Endothelial cell of umbilical vein (primary cell): ENCODE measurements around the gene DDX24. TPM values are rescaled to one million over a fixed set of nuclear protein-coding genes. Genes with fewer than 3 reads are reported as not detected.

Experiments used
- BruUV-seq: library from RNA; stranded (reverse); fragments of 400-500 nt; replicated peaks from 2 replicates; lab custom pipeline; 2021; lab: Mats Ljungman, UMichigan
- CTCF ChIA-PET: fragments of 300-600, 350-600 bp; sonication (Branson Sonifier 250); formaldehyde crosslinking; loops from one replicate; lab custom pipeline; 2021; ENCODE audit warnings: antibody characterized with exemption, inconsistent platforms; lab: Charles Lee
- POLR2A ChIA-PET: fragments of 300-600, 350-600 bp; sonication (Branson Sonifier 250); formaldehyde crosslinking; loops from one replicate; lab custom pipeline; 2021; ENCODE audit warnings: antibody characterized with exemption, inconsistent platforms; lab: Charles Lee
- DNase-seq: peaks from one replicate; pipeline ENCODE4 v3.0.0-alpha.2; 2011; ENCODE audit warnings: low read depth, low spot score
- FAIRE-seq: peaks from 2 replicates; lab custom pipeline; 2011; peaks lifted over from hg19 to GRCh38; lab: Jason Lieb, UNC
- H2AFZ ChIP-seq: 2 replicates; pipeline ENCODE4 v1.6.0; 2012; ENCODE audit warnings: low read depth, low read length, control low read depth, inconsistent platforms
- H3K27ac ChIP-seq: 2 replicates; pipeline ENCODE4 v1.5.1; 2011; ENCODE audit warnings: low read depth, mild to moderate bottlenecking, control low read depth, low read length, moderate library complexity; ENCODE audit not compliant: insufficient read depth
- H3K27me3 ChIP-seq, 2 experiments: 2 replicates each; pipeline versions ENCODE4 v1.6.0 to v1.6.1; 2011; ENCODE audit warnings: low read length in 2 of 2, mixed read lengths in 1 of 2; ENCODE audit not compliant: control insufficient read depth in 2 of 2, insufficient read depth in 2 of 2
- H3K36me3 ChIP-seq, 2 experiments: 2 replicates in 1 of 2; 3 replicates in 1 of 2; pipeline ENCODE4 v1.5.1; 2011; ENCODE audit warnings: low read length in 2 of 2, mild to moderate bottlenecking in 1 of 2, moderate library complexity in 1 of 2; ENCODE audit not compliant: control insufficient read depth in 2 of 2, insufficient read depth in 2 of 2; ENCODE audit errors: extremely low read depth in 1 of 2
- H3K4me1 ChIP-seq: 3 replicates; pipeline ENCODE4 v1.5.1; 2011; ENCODE audit warnings: mild to moderate bottlenecking, low read length; ENCODE audit not compliant: control insufficient read depth, insufficient read depth; ENCODE audit errors: extremely low read depth
- H3K4me2 ChIP-seq: 2 replicates; pipeline ENCODE4 v1.6.1; 2011; ENCODE audit warnings: low read length, control low read depth, mixed read lengths; ENCODE audit not compliant: insufficient read depth
- H3K4me3 ChIP-seq, 3 experiments: fragments of 200-600 bp in 1 of 3; sonication (generic), shearing (Covaris generic) in 1 of 3; replicated peaks in 1 of 3; 2 replicates each; pipeline ENCODE4 v1.5.1; 2011 to 2016; ENCODE audit warnings: control low read depth in 3 of 3, low read length in 3 of 3, mild to moderate bottlenecking in 2 of 3, inconsistent platforms in 1 of 3, low read depth in 1 of 3, moderate library complexity in 1 of 3; ENCODE audit not compliant: insufficient read depth in 1 of 3
- H3K79me2 ChIP-seq: 2 replicates; pipeline ENCODE4 v1.6.0; 2012; ENCODE audit warnings: low read length, inconsistent platforms; ENCODE audit not compliant: control insufficient read depth, insufficient read depth
- H3K9ac ChIP-seq: replicated peaks from 2 replicates; pipeline ENCODE3; 2011; ENCODE audit warnings: low read length, control low read depth; ENCODE audit not compliant: insufficient read depth; ENCODE audit errors: extremely low read depth
- H3K9me1 ChIP-seq: replicated peaks from 3 replicates; pipeline ENCODE4 v1.6.0; 2011; ENCODE audit warnings: mild to moderate bottlenecking, low read length; ENCODE audit not compliant: control insufficient read depth, insufficient read depth; ENCODE audit errors: extremely low read depth
- H3K9me3 ChIP-seq: replicated peaks from 2 replicates; pipeline ENCODE4 v1.5.1; 2012; ENCODE audit warnings: low read length, inconsistent platforms; ENCODE audit not compliant: control insufficient read depth, insufficient read depth
- H4K20me1 ChIP-seq: replicated peaks from 2 replicates; pipeline ENCODE3; 2011; ENCODE audit warnings: mild to moderate bottlenecking, low read length; ENCODE audit not compliant: control insufficient read depth, insufficient read depth; ENCODE audit errors: extremely low read depth
- EZH2 ChIP-seq: IDR thresholded peaks from 2 replicates; pipeline ENCODE4 v1.6.1; 2012; ENCODE audit warnings: borderline replicate concordance, low read depth, mild to moderate bottlenecking, moderate library complexity, low read length, inconsistent platforms; ENCODE audit not compliant: severe bottlenecking
- FOS ChIP-seq: IDR thresholded peaks from 2 replicates; pipeline ENCODE4 v1.6.1; 2011; ENCODE audit warnings: mild to moderate bottlenecking, low read length, moderate library complexity, borderline replicate concordance; ENCODE audit not compliant: insufficient read depth
- GATA2 ChIP-seq: IDR thresholded peaks from 2 replicates; pipeline ENCODE4 v1.7.0; 2011; ENCODE audit warnings: low read depth, mild to moderate bottlenecking, moderate library complexity, mixed read lengths, low read length; ENCODE audit not compliant: insufficient read length, insufficient read depth
- JUN ChIP-seq: IDR thresholded peaks from 2 replicates; pipeline ENCODE4 v1.6.1; 2011; ENCODE audit warnings: borderline replicate concordance, low read depth; ENCODE audit not compliant: insufficient read length, insufficient read depth
- MYC ChIP-seq: IDR thresholded peaks from one replicate; pipeline ENCODE4 v1.6.1; 2011; ENCODE audit warnings: mild to moderate bottlenecking, low read depth, low read length
- POLR2A ChIP-seq: IDR thresholded peaks from 2 replicates; pipeline ENCODE4 v1.6.1; 2012; ENCODE audit warnings: low read depth, mild to moderate bottlenecking, control low read depth, low read length
- POLR2AphosphoS5 ChIP-seq: IDR thresholded peaks from 2 replicates; pipeline ENCODE4 v1.6.1; 2012; ENCODE audit warnings: low read depth, mild to moderate bottlenecking, control low read depth, low read length, moderate library complexity; ENCODE audit not compliant: insufficient read depth
- dilution Hi-C: fragments of 300-500 bp; cut with MboI; formaldehyde crosslinking; loops from one replicate; pipeline ENCODE4 v1.15.0; 2019; ENCODE audit warnings: low sequenced_read_pairs; ENCODE audit not compliant: extremely low pct_ligation_motif_present
- intact Hi-C: fragments of 100-400 bp; cut with micrococcal nuclease; formaldehyde crosslinking; loops from one replicate; pipeline ENCODE4 v1.10.0; 2022
- polyA plus RNA-seq, 4 experiments: library from polyadenylated mRNA; depleted of rRNA in 3 of 4; stranded (reverse) in 3 of 4; unstranded in 1 of 4; fragments of >200 nt; gene quantifications; 2 replicates each; pipeline versions ENCODE4 v1.2.1 to v1.2.3, GENCODE V29; 2011 to 2012; ENCODE audit warnings: missing spikeins in 1 of 4
- total RNA-seq: library from RNA; stranded (reverse); gene quantifications from 2 replicates; pipeline ENCODE4 v1.2.3, GENCODE V29; 2021
- TF ChIP-seq, protein P1 (sequence below), 2 donors: IDR thresholded peaks; 1 replicate in 1 of 2; 2 replicates in 1 of 2; pipeline ENCODE4 v1.5.1; 2011; ENCODE audit warnings: low read length in 2 of 2, mild to moderate bottlenecking in 2 of 2, moderate library complexity in 2 of 2, control low read depth in 1 of 2, inconsistent platforms in 1 of 2, low read depth in 1 of 2; ENCODE audit not compliant: insufficient read depth in 1 of 2; ENCODE audit errors: extremely low read depth in 1 of 2
- TF ChIP-seq, protein P2 (sequence below): IDR thresholded peaks from 2 replicates; pipeline ENCODE4 v1.6.1; 2011; ENCODE audit not compliant: insufficient read depth, insufficient read length

Gene DDX24
- total and polyA plus RNA-seq, 2 donors (not counting 3 experiments of a cell fraction or from before 2014, with no cell fraction given): 88.3 to 141 TPM

DNA sequence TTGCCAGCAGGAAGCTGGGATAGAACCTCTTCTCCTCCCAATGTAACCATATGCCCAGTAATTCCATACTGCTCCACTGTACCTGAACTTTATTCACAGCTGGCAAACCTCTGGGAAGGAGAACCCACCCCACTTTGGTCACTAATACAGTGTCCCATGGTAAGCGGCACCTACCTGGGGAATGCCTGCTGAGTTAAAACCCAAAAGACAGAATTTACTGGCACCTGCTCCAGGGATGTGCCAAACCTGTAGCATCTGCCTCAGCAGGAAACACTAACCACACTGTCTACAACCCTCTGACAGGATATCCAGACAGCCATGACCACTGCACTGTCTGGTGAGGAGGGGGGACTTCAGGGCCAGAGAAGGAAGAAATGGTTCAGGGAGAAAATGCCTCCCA is 26.6 kb downstream of the DDX24 start:
- intact Hi-C loops: no loop called here
- Histone ChIP-seq H3K27ac (no peak overlapping the region), H3K4me2 (no peak overlapping the region), H3K4me3 (no peak overlapping the region), H3K27me3 (no peaks in the 10 kb centered on the region), H4K20me1 (no peaks in the 10 kb centered on the region), H2AFZ (no peak overlapping the region), H3K79me2 (peaks cover 5% of the 10 kb centered on the region), H3K9me3 (no peaks in the 10 kb centered on the region), H3K9ac (no peak overlapping the region), H3K9me1 (no peaks in the 10 kb centered on the region), H3K36me3 (peaks cover 17 to 31% of the 10 kb centered on the region in 2 experiments), H3K4me1 (no peaks in the 10 kb centered on the region)
- CTCF ChIA-PET: interaction anchor here (1.1 to 7.6 kb wide), 3 partner anchors 18 to 82 kb away, joined by 3 to 133 read pairs (median 4); no protein-coding TSS in a partner anchor
- DNase-seq: no peak
- TF ChIP-seq EZH2: no peak
- TF ChIP-seq MYC: no peak
- TF ChIP-seq POLR2A: no peak
- POLR2A ChIA-PET: no interaction called here
- BruUV-seq: no TSS peak
- no peak for FAIRE-seq
- dilution Hi-C loops: no loop called here

DNA sequence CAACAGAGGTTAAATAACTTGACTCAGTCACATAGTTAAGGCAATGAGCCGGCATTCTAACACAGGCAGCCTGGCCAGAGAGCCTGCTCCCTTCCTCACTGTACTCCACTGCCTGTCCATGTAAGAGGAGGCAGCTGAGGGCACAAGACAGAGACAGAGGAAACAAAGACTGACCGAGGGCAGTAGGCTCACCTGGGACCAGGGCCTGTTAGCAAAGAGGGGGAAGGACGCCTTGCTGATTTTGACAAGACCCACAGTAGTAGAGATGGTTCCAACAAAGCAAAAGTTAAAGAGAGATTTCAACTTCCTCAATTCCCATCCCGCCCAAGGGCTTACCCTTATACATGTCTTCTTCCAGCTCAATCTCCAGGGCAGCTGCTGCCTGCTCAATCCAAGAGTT is 28.3 kb downstream of the DDX24 start:
- Histone ChIP-seq H4K20me1 (no peaks in the 10 kb centered on the region), H3K27ac (no peak overlapping the region), H3K9ac (no peak overlapping the region), H3K79me2 (no peaks in the 10 kb centered on the region), H3K36me3 (peaks cover 13 to 33% of the 10 kb centered on the region in 2 experiments), H2AFZ (no peak overlapping the region), H3K4me1 (peaks cover 3% of the 10 kb centered on the region), H3K9me3 (no peaks in the 10 kb centered on the region), H3K4me2 (no peak overlapping the region), H3K27me3 (no peaks in the 10 kb centered on the region), H3K9me1 (no peaks in the 10 kb centered on the region), H3K4me3 (no peak overlapping the region)
- CTCF ChIA-PET: interaction anchor here (1.1 to 7.6 kb wide), 9 partner anchors 10 to 128 kb away, joined by 3 to 133 read pairs (median 9); partner anchors contain the start of gene IFI27L2
- no TSS peak for BruUV-seq
- intact Hi-C loops: no loop called here
- dilution Hi-C loops: no loop called here
- no peak for DNase-seq
- POLR2A ChIA-PET: interaction anchor here (0.6 kb wide), 1 partner anchor 80 kb away, joined by 5 read pairs; no protein-coding TSS in a partner anchor
- FAIRE-seq: no peak
- no peak for TF ChIP-seq MYC
- no peak for TF ChIP-seq POLR2AphosphoS5
- no peak for TF ChIP-seq GATA2
- no peak for TF ChIP-seq JUN
- no peak for TF ChIP-seq EZH2
- no peak for TF ChIP-seq POLR2A
- TF ChIP-seq, protein P1, sequence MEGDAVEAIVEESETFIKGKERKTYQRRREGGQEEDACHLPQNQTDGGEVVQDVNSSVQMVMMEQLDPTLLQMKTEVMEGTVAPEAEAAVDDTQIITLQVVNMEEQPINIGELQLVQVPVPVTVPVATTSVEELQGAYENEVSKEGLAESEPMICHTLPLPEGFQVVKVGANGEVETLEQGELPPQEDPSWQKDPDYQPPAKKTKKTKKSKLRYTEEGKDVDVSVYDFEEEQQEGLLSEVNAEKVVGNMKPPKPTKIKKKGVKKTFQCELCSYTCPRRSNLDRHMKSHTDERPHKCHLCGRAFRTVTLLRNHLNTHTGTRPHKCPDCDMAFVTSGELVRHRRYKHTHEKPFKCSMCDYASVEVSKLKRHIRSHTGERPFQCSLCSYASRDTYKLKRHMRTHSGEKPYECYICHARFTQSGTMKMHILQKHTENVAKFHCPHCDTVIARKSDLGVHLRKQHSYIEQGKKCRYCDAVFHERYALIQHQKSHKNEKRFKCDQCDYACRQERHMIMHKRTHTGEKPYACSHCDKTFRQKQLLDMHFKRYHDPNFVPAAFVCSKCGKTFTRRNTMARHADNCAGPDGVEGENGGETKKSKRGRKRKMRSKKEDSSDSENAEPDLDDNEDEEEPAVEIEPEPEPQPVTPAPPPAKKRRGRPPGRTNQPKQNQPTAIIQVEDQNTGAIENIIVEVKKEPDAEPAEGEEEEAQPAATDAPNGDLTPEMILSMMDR (IDR thresholded peaks at IDR 0.05; ENCODE audit: extremely low read depth in 1 of 2, insufficient read depth in 1 of 2, low read depth in 1 of 2, low read length in 2 of 2): no peak
- TF ChIP-seq, protein P2, sequence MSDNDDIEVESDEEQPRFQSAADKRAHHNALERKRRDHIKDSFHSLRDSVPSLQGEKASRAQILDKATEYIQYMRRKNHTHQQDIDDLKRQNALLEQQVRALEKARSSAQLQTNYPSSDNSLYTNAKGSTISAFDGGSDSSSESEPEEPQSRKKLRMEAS: no peak
- TF ChIP-seq FOS: no peak
